ENCODE data around the gene ATP5MC3.

DNA sequence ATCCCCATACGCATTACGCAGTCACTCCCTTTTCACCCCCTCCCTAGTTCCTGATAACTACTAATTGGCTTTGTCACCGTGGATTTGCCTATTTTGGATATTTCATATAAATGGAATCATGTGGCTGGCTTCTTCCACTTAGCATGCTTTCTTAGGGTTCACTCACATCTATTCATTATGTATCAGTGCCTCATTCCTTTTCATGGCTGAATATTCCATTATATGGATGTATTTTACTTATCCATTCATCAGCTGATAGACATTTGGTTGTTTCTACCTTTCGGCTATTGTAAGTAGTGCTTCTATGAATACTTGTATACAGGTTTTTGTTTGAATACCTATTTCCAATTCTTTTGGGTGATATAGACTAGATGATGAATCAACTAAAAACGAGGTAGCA, 4.9 kb downstream of the ATP5MC3 start:
- TF ChIP-seq, protein P1, sequence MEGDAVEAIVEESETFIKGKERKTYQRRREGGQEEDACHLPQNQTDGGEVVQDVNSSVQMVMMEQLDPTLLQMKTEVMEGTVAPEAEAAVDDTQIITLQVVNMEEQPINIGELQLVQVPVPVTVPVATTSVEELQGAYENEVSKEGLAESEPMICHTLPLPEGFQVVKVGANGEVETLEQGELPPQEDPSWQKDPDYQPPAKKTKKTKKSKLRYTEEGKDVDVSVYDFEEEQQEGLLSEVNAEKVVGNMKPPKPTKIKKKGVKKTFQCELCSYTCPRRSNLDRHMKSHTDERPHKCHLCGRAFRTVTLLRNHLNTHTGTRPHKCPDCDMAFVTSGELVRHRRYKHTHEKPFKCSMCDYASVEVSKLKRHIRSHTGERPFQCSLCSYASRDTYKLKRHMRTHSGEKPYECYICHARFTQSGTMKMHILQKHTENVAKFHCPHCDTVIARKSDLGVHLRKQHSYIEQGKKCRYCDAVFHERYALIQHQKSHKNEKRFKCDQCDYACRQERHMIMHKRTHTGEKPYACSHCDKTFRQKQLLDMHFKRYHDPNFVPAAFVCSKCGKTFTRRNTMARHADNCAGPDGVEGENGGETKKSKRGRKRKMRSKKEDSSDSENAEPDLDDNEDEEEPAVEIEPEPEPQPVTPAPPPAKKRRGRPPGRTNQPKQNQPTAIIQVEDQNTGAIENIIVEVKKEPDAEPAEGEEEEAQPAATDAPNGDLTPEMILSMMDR (IDR thresholded peaks at IDR 0.05 in 4 of 5, conservative IDR thresholded peaks at IDR 0.05 in 1 of 5), result no peak
- TF ChIP-seq POLR2A (IDR thresholded peaks at IDR 0.05), result no peak
